AG08395 (cell line): ENCODE data around the gene FOLR1.

Experiments
- DNase-seq: peaks from one replicate; pipeline ENCODE4 v3.0.0; 2012; ENCODE audit warnings: mixed read lengths, low spot score

The FOLR1 gene

DNA sequence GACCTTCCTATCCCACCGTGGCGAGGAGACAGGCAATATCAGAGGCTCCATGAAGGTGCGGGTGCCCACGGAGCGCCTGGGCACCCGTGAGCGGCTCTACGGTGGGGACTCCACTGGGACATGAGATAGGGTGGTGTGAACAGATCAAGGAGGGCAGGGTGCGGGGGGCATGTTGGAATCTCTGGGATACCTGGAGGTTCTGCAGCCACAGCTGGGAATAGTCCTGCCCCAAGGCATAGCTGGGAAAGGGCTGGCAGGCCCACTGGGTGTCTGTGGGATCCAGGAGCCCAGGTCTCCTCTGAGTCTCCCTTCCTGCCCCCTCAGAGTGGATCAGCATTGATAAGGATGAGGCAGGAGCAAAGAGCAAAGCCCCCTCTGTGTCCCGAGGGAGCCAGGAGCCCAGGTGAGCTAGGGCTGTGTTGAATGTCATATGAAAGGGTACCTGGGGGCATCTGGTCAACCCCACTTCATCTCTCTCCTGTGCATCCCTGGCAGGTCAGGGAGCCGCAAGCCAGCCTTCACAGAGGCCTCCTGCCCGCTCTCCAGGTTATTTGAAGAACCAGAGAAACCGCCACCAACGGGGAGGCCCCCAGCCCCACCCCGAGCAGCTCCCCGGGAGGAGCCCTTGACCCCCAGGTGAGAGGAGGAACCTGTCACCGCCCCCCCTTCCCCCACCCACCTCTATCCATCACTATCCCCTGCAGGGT is 43.6 kb downstream of the FOLR1 start:
- no peak for DNase-seq

DNA sequence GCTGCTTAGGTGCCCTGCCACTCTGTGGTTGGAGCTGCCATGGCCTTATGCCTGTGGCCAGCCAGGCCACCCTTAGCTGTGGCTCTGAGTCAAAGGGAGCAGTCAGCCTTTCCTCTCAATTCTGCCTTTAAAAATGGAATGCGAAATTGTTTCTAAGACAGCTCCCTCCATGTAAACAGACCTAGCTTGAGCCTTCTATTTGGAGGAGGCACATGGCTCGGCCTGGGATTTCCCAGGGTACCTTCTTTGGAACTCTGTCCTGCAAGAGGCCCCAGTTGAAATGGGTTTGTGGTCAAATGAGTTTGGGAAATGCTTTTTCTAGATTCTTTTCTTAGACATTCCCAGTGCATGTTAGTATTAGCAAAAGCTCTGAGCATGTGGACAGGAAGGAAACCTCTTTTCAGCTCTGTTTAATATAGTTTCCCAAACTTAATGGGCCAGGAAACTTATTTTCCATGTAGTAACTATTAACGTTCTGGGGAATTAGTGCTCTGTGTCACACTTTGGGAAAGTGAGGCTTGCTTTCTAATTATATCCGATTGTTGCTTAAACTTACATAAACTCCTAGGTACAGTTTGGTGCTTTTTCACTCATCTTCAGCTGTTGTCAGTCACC is 44.2 kb downstream of the FOLR1 start:
- no peak for DNase-seq

DNA sequence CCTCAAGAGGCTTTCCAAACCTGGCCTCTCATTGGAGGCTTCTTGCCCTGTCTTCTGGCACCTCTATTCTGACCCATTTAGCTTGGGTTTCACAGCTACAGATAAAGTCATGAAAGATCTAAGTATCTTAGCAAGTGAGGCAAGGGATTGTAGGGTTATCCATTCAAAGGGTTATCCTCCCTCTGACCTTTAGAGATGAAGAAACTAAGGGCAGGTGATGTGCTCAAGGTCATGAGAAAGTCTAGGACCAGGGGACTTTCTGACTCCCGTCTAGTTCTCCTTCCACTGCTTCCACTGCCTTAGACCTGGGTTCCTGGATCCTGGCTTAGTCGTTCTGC is 44.8 kb downstream of the FOLR1 start:
- DNase-seq, result no peak

DNA sequence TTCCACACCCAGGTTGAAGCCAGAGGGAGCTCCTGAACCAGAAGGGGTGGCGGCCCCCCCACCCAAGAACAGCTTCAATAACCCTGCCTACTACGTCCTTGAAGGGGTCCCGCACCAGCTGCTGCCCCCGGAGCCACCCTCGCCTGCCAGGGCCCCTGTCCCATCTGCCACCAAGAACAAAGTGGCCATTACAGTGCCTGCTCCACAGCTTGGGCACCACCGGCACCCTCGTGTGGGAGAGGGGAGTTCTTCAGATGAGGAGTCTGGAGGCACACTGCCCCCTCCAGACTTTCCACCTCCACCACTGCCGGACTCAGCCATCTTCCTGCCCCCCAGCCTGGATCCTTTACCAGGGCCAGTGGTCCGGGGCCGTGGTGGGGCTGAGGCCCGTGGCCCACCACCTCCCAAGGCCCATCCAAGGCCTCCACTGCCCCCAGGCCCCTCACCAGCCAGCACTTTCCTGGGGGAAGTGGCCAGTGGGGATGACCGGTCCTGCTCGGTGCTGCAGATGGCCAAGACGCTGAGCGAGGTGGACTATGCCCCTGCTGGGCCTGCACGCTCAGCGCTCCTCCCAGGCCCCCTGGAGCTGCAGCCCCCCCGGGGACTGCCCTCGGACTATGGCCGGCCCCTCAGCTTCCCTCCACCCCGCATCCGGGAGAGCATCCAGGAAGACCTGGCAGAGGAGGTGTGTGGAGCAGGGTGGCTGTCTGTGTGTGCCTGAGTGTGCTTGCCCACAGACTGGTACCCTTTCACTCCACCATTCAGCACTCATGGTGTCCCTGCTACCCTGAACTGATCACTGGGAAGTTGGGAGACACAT is 45.4 kb downstream of the FOLR1 start:
- no peak for DNase-seq

DNA sequence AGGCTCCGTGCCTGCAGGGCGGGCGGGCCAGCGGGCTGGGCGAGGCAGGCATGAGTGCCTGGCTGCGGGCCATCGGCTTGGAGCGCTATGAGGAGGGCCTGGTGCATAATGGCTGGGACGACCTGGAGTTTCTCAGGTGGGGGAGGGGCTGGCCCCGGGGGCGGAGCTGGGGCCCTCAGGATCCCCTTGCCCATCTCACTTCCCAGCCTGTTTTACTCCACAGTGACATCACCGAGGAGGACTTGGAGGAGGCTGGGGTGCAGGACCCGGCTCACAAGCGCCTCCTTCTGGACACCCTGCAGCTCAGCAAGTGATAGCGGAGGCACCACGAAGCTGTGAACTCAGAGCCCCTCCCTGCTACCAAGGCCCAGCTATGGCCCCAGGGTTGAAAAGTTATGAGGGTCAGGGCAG is 46.1 kb downstream of the FOLR1 start:
- peak; percentile 78 for DNase-seq

DNA sequence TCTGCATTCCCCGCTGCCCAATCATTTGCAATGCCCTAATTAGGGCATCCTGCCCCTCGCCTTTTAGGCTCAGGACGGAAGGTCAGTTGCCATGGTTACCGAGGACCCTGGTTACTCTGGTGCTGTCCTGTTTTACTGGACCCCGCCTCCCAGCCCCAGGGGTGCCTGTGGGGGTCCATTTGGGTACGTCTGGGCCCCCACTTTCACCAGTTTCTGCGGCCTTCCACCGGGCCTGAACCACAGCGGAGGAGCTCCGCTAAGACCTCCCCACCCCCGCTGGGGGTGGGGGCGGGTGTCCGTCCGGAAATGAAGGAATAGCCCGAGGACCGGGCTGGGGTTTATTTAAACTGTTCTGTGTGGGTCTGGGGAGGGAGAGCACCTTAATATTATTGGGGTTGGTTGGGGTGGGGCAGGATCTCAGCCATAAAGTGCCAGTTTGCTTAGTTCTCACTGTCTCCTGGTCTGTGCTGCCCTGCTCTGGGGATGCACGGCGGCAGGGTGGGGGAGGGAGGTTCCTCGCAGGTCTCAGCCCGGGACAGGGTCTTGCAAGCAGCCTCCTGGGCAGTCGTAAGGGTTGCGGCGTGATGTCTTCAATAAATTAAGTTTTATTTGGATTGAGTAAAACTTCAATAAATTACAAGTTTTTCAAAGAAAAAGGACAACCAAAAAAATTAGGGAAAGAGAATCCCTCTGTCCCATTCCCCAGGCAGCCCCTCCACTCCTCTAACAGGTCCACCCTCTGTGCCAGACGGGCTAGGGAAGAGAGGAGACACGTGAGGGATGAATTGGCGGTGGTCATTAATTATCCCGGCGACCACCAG is 46.8 kb downstream of the FOLR1 start:
- no peak for DNase-seq

DNA sequence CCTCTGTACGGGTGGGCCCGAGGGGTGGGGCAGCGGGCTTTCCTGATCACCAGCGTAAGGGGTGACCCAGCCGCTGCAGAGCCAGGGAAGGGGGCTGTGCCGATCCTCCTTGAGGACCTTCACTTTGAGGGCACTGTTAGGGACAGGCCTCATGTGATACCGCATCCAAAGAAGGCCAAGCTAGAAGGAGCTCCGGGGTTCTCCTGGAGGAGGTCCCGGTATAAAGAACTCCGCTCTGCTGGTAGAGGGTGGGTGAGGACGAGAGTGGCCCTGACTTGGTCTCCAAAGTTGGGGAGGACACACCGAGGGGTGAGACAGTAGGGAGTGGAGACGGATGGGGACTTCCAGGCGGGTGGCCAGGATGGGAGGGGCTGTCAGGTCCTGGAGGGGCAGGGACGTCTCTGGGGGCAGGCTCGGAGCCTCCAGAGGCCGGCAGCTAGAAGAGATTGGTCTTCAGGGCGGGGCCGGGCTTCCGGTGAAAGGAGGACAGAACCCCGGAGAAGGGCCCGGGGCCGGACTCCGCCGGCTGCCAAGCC is 47.4 kb downstream of the FOLR1 start:
- DNase-seq, result peak; percentile 75

DNA sequence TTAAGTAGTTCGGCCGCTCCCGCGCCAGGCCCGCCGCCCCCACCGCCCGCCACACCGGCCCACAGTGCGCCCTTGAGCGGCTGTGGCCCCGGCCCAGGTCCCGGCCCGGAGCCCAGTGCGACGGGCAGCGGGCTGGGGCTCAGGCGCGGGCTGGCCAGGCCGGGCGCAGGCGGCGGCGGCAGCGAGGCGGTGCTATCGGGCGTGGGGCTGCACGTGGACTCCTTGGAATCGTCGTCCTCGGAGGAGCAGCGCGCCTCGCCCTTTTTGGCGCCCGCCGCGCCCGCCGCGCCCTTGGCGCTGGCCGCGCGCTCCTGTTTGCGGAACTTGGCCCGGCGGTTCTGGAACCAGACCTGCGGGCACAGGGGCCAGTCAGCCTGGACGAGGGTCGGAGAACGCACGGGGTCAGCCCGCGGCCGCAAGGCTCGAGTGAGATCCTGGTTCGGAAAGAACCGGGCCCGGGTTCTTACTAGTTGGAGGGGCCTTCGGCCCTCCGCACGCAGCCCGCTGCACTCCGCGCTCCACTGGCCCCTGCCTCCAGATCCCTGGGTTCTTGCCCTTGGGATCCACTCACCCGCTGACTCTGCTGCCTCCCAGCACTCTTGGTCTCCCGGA is 48.0 kb downstream of the FOLR1 start:
- peak; percentile 52 for DNase-seq

DNA sequence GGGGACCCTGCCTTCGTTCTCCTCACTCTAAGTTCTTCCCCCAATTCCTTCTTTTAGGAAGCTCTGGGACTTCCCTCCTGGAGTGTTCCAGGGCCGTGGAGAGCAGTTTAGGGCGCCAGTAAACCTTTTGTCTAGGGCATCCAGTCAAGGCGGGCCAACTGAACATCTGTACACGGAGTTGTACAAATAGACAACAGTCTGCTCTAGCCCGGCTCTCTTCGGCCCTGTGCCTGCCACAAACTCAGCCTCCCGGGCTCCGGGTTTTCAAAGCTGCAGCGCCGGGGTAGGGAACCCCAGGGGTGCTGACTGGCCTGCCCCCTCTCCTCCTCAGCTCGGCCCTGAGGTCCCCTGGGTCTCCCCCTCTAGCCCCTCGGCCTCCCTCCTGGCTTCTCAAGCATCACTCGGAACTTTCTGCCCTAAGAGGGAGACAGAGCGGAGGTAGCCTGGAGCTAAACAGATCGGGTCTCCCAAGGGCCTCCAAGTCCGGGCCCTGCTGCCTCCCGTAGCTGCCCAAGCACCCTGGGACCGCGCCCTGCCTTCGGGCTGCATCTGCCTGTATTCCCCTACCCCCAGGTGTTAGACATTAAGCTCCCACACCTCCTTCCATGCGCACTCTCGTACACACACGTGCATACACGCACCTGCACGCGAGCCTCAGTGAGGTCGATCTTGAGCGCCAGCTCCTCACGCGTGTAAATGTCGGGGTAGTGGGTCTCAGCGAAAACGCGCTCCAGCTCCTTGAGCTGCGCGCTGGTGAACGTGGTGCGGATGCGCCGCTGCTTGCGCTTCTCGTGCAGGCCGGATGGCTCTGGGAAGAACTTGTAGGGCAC is 48.7 kb downstream of the FOLR1 start:
- peak; percentile 21 for DNase-seq

DNA sequence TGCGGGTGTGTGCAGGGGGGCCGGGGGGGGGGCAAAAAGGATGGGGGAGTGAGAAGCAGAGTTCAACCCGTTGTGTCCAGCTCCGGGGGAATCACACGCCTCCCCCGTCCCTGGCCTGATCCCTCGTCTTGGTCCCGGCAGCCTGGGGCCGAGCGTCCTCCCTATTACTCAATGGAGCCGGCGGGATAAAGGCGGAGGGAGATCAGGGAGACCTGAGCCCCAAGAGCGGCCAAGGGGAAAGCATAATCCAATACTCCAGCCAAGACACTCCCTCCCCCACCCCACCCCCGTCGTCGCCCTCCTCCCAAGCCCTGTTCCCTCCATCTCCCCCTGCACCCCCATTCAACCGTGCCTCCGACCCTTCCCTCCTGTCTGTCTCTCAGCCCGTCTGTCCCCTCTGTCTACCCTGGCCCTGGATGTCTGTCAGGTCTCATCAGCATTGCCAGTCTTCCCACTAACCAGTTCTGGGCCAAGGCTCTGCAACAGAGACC is 49.4 kb downstream of the FOLR1 start:
- DNase-seq, result no peak

DNA sequence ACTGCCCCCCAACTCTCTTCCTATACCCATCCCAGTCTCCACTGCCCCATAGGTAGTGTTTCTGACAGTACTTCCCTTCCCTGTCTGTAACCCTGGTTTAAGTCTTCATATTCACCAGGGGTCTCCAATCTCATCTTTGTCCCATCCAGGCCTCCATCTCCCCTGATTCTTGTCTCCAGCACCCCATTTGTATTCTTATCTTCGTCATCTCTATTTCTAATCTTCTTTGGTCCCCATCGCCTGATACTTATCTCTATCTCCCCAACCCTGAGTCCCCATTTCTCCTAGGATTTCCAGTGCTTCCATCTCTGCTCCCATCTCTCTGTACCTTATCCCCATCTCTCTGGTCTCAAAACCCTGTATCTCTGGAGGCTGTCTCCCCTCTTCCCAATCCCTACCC is 50.2 kb downstream of the FOLR1 start:
- DNase-seq, result no peak

DNA sequence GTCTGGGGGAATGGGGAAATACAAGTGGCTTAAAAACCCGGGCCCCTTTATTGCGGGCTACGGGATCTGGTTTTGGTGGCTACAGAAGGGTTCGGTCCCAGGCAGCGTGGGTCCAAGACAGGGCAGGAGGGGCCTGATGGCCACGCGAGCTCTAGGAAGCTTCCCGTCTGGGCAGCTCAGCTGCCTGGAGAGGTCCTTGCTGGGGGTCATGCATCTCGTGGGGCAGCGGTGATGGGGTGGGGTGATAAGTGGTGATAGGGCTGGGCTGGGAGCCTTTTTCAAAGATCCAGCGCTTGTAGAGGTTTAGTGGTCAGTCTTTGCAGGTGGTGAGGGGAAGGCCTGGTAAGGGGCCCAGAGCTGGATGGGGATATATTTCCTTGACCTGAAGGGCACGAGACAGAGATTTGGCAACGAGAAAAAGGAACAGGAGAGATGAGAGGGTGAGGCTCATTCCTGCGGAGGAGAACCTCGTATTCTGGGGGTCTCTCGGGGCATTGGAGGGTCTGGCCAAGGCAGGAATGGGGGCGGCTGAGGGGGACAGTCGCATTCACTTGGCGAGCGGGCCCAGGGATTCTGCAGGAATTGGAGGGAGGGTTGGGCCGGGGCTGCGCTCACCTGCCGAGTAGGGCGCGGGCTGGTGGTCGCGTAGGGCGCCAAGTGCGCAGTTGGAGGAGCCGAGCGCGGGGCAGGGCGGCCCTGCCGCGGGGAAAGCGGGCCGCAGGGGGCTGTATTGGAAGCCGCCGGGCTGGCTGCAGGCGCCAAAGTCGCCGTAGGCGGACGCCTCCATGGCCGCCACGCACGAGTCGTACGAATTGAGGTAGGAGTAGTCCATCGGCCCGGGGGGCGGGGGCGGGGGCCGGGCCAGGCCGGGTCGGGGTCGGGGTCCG is 51.5 kb downstream of the FOLR1 start:
- DNase-seq, result no peak

DNA sequence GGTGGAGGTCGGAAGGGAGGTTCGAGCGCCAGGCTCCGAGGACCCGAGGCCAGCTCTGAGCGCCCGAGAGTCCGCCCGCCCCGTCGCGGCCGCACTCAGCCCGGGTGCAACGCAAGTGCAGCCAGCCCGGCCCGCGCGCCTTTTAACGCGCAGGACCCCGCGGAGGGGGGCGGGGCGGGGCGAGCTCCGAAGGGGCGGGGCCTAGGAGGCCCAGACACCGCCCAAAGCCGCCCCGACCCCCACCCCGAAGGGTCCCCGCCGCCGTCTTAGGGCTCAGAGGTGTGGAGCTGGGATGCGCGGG is 52.1 kb downstream of the FOLR1 start, which contains the start of gene PHOX2A:
TSS of gene PHOX2A (minus strand) at position 117 of the 301 bp plus-strand sequence. CDS start 172 bp downstream, outside the sequence.
- DNase-seq, result no peak

DNA sequence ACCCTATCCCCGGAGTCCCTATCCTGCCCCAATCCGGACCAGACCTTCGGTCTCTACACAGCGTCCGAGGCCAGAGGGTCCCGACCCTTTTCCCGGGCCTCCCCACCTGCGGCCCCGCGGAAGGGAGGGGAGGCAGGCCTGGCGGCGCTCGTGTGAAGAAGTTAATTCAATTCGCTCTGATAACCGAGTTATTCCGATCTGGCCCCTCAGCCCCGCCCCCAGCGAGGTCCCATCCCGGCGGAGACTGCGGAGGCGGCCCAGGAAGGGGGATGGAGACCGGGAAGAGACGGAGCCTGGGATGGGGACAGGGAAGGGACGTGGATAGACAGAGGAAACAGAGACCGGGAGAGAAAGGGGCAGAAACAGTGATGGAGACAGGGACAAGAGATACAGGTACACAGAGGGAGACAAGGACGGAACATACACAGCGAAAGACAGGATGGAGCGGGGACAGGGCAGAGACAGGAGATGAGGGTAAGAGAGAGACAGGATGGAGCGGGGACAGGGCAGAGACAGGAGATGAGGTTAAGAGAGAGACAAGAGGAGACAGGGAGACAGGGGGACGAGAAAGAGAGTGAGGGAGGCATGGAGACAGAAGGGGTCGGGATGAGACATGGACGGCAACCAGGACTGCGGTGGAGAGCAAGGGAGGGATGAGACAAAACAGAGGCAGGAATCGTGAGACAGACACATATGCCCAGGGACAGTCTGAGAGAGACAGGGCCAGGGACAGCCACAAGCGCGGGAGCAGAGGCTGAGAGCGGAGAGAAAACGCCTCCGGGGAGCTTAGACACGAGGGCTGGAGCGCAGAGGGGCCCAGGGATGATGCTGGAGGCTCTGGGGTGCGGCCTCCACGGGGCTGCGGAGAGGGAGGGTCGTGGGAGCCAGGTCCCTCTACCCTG is 52.7 kb downstream of the FOLR1 start:
- no peak for DNase-seq

DNA sequence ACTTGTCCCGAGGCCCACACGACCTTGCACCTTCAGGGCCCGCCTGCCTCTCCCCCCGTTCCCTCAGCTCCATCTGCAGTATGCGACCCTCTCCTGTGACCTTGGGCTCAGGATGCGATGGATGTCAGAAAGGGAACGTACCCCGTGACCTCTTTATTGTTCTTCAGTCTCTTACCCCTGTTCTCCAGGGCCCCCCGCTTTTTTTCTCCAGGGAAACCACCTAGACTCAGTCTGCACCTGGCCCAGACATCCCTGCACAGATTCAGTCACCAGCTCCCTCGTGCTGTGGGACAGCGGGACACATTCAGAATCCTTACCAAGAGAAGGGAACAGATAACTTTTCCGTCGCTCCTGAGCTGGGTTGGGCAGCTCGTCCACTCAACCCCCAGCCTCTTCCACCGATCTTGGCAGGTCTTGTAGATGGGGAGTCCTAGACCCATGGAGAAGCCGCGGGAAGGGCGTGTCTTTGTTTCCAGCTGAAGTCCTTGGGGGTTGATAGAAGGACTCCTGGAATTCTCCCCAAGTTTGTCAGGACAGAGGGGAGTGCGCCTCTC is 53.4 kb downstream of the FOLR1 start:
- no peak for DNase-seq
